H1 (cell line): ENCODE measurements around the gene CPPED1. TPM values are rescaled to one million over a fixed set of nuclear protein-coding genes. Genes with fewer than 3 reads are reported as not detected.

ENCODE experiments used
- CTCF ChIA-PET: fragments of 300-600 bp; sonication (Branson Sonifier 250); formaldehyde crosslinking; loops from one replicate; lab custom pipeline; 2021; ENCODE audit not compliant: partially characterized antibody; lab: Charles Lee
- POLR2A ChIA-PET: fragments of 300-600 bp; sonication (Branson Sonifier 250); formaldehyde crosslinking; loops from one replicate; lab custom pipeline; 2021; ENCODE audit warnings: inconsistent platforms; ENCODE audit not compliant: partially characterized antibody; lab: Charles Lee
- DNase-seq, 2 experiments: peaks; one replicate each; pipeline versions ENCODE4 v3.0.0 to v3.0.0-alpha.2; 2010 to 2022; ENCODE audit warnings: low spot score in 2 of 2, low read depth in 1 of 2, mixed read lengths in 1 of 2
- FAIRE-seq: peaks from 2 replicates; lab custom pipeline; 2011; peaks lifted over from hg19 to GRCh38; lab: Jason Lieb, UNC
- H2AFZ ChIP-seq: 2 replicates; pipeline ENCODE4 v1.8.1; 2012; ENCODE audit warnings: low read length, inconsistent platforms
- H2AK5ac ChIP-seq: 2 replicates; pipeline ENCODE4 v1.6.1; 2013; ENCODE audit warnings: low read depth, low read length
- H2BK120ac ChIP-seq: replicated peaks from 2 replicates; pipeline ENCODE3; 2013; ENCODE audit warnings: low read depth, low read length, inconsistent platforms
- H2BK12ac ChIP-seq: 2 replicates; pipeline ENCODE4 v1.6.1; 2013; ENCODE audit warnings: low read depth, low read length
- H2BK15ac ChIP-seq: 2 replicates; pipeline ENCODE4 v1.6.1; 2013; ENCODE audit warnings: low read length
- H2BK20ac ChIP-seq: 2 replicates; pipeline ENCODE4 v1.6.1; 2013; ENCODE audit warnings: low read length
- H2BK5ac ChIP-seq: 2 replicates; pipeline ENCODE4 v1.6.1; 2013; ENCODE audit warnings: low read depth, low read length
- H3K14ac ChIP-seq: 2 replicates; pipeline ENCODE4 v1.6.1; 2013; ENCODE audit warnings: inconsistent platforms; ENCODE audit not compliant: insufficient read length
- H3K18ac ChIP-seq: 2 replicates; pipeline ENCODE4 v1.6.1; 2013; ENCODE audit warnings: low read length; ENCODE audit errors: extremely low read depth
- H3K23ac ChIP-seq: 2 replicates; pipeline ENCODE4 v1.6.1; 2013; ENCODE audit warnings: inconsistent platforms; ENCODE audit not compliant: insufficient read length
- H3K23me2 ChIP-seq: 2 replicates; pipeline ENCODE4 v1.6.1; 2013; ENCODE audit warnings: low read depth, low read length
- H3K27ac ChIP-seq: 2 replicates; pipeline ENCODE4 v1.6.1; 2011; ENCODE audit warnings: low read depth, low read length, inconsistent platforms
- H3K27me3 ChIP-seq, 4 experiments: replicated peaks in 1 of 4; 1 replicate in 1 of 4; 2 replicates in 3 of 4; pipeline versions ENCODE4 v1.6.1 to v1.8.1; 2011 to 2013; ENCODE audit warnings: low read length in 3 of 4, mild to moderate bottlenecking in 3 of 4, inconsistent platforms in 2 of 4, mixed read lengths in 2 of 4, moderate library complexity in 1 of 4; ENCODE audit not compliant: control insufficient read depth in 3 of 4, insufficient read depth in 3 of 4; ENCODE audit errors: extremely low read depth in 1 of 4
- H3K36me3 ChIP-seq, 4 experiments: 2 replicates each; pipeline versions ENCODE4 v1.6.1 to v1.8.1; 2011 to 2013; ENCODE audit warnings: mild to moderate bottlenecking in 4 of 4, low read length in 3 of 4, moderate library complexity in 2 of 4, control low read depth in 1 of 4, inconsistent platforms in 1 of 4; ENCODE audit not compliant: insufficient read depth in 4 of 4, control insufficient read depth in 2 of 4
- H3K4ac ChIP-seq: replicated peaks from 2 replicates; pipeline ENCODE3; 2013; ENCODE audit warnings: low read length, low read depth, mixed read lengths, inconsistent platforms; ENCODE audit not compliant: insufficient read length
- H3K4me1 ChIP-seq, 4 experiments: replicated peaks in 1 of 4; 1 replicate in 1 of 4; 2 replicates in 3 of 4; pipeline versions ENCODE4 v1.6.1 to v1.8.1; 2011 to 2013; ENCODE audit warnings: low read length in 3 of 4, inconsistent platforms in 2 of 4, mixed read lengths in 1 of 4; ENCODE audit not compliant: insufficient read depth in 4 of 4, control insufficient read depth in 3 of 4
- H3K4me2 ChIP-seq, 2 experiments: 2 replicates each; pipeline versions ENCODE4 v1.6.1 to v1.8.1; 2011 to 2013; ENCODE audit warnings: low read depth in 2 of 2, low read length in 2 of 2, control low read depth in 1 of 2, inconsistent platforms in 1 of 2, mild to moderate bottlenecking in 1 of 2; ENCODE audit not compliant: insufficient read depth in 1 of 2
- H3K4me3 ChIP-seq, 4 experiments: fragments of 200-600, 300-600 bp in 1 of 4; sonication (generic), shearing (Covaris generic), sonication (Bioruptor Twin) in 1 of 4; 2 replicates each; pipeline versions ENCODE4 v1.5.1 to v1.8.1; 2011 to 2016; ENCODE audit warnings: low read length in 4 of 4, low read depth in 3 of 4, control low read depth in 2 of 4, inconsistent platforms in 2 of 4, mild to moderate bottlenecking in 2 of 4, mixed read lengths in 1 of 4, moderate library complexity in 1 of 4; ENCODE audit not compliant: insufficient read depth in 2 of 4; ENCODE audit errors: extremely low read depth in 1 of 4
- H3K56ac ChIP-seq: replicated peaks from 2 replicates; pipeline ENCODE3; 2013; ENCODE audit warnings: low read depth, mild to moderate bottlenecking, mixed read lengths, low read length, inconsistent platforms; ENCODE audit not compliant: insufficient read length
- H3K79me1 ChIP-seq: 2 replicates; pipeline ENCODE4 v1.6.1; 2013; ENCODE audit warnings: low read depth, low read length, control low read depth
- H3K79me2 ChIP-seq, 2 experiments: 2 replicates each; pipeline versions ENCODE4 v1.6.1 to v1.8.1; 2012 to 2013; ENCODE audit warnings: low read length in 2 of 2, mild to moderate bottlenecking in 2 of 2, inconsistent platforms in 1 of 2; ENCODE audit not compliant: insufficient read depth in 2 of 2, control insufficient read depth in 1 of 2
- H3K9ac ChIP-seq, 4 experiments: replicated peaks in 1 of 4; 1 replicate in 1 of 4; 2 replicates in 3 of 4; pipeline versions ENCODE4 v1.6.1 to v1.8.1; 2011 to 2013; ENCODE audit warnings: low read depth in 3 of 4, low read length in 3 of 4, control low read depth in 2 of 4, mild to moderate bottlenecking in 2 of 4, moderate library complexity in 2 of 4, inconsistent platforms in 1 of 4; ENCODE audit errors: extremely low read depth in 1 of 4
- H3K9me3 ChIP-seq, 2 experiments: 2 replicates each; pipeline versions ENCODE4 v1.6.1 to v1.8.1; 2012 to 2013; ENCODE audit warnings: mild to moderate bottlenecking in 2 of 2, moderate library complexity in 2 of 2, control low read depth in 1 of 2, inconsistent platforms in 1 of 2, low read depth in 1 of 2, low read length in 1 of 2, mixed read lengths in 1 of 2; ENCODE audit not compliant: insufficient read depth in 2 of 2
- H4K20me1 ChIP-seq, 2 experiments: replicated peaks in 1 of 2; 2 replicates each; pipeline versions ENCODE3 to v1.8.1; 2011 to 2013; ENCODE audit warnings: inconsistent platforms in 2 of 2, low read length in 2 of 2, mild to moderate bottlenecking in 1 of 2; ENCODE audit not compliant: insufficient read depth in 2 of 2, control insufficient read depth in 1 of 2
- H4K5ac ChIP-seq: 2 replicates; pipeline ENCODE4 v1.6.1; 2013; ENCODE audit warnings: low read length, low read depth, mixed read lengths, inconsistent platforms; ENCODE audit not compliant: insufficient read length
- H4K8ac ChIP-seq: 2 replicates; pipeline ENCODE4 v1.8.0; 2013; ENCODE audit warnings: mild to moderate bottlenecking, moderate library complexity, low read length, inconsistent platforms; ENCODE audit not compliant: insufficient read depth; ENCODE audit errors: extremely low read depth
- H4K91ac ChIP-seq: replicated peaks from 2 replicates; pipeline ENCODE3; 2013; ENCODE audit warnings: low read length, mixed read lengths, inconsistent platforms; ENCODE audit not compliant: insufficient read length
- SAP30 ChIP-seq: fragments of 300-600 bp; sonication (generic); IDR thresholded peaks from 2 replicates; pipeline ENCODE4 v1.7.1; 2012; ENCODE audit warnings: low read length, moderate library complexity, mild to moderate bottlenecking, inconsistent platforms; ENCODE audit not compliant: insufficient read depth, insufficient replicate concordance
- WGBS, 2 experiments: shearing (Covaris generic) in 1 of 2; methylation state at CpG; one replicate each; pipeline versions ENCODE4 v1.1.6 to v1.1.7; 2013 to 2015; ENCODE audit warnings: low lambda C conversion rate in 2 of 2, mixed read lengths in 2 of 2, inconsistent platforms in 1 of 2, low coverage in 1 of 2, missing lambda C conversion rate in 1 of 2; ENCODE audit not compliant: insufficient replicate concordance in 2 of 2, insufficient coverage in 1 of 2, insufficient read length in 1 of 2; ENCODE audit errors: extremely low coverage in 1 of 2, missing lambda C conversion rate in 1 of 2; 5-methylcytosine and 5-hydroxymethylcytosine counted together
- polyA plus RNA-seq, 7 experiments: library from polyadenylated mRNA; depleted of rRNA in 3 of 7; stranded (reverse) in 5 of 7; unstranded in 2 of 7; fragments of >200 nt in 5 of 7; fragments of 200-250 nt in 2 of 7; gene quantifications; 1 replicate in 5 of 7; 2 replicates in 1 of 7; 4 replicates in 1 of 7; pipeline versions ENCODE4 v1.2.1 to v1.2.3, GENCODE V29; 2011 to 2013; ENCODE audit warnings: missing spikeins in 2 of 7, mixed read lengths in 2 of 7
- total RNA-seq: library from RNA; stranded (reverse); fragmentation: NEBNext Ultra II Directional; extraction: Animal tissue kit (Norgen Biotek cat#: 25700); gene quantifications from 2 replicates; pipeline ENCODE4 v1.2.1, GENCODE V29; 2021

CPPED1 gene
- total and polyA plus RNA-seq, 2 of the 8 experiments (the other 6 are each of a cell fraction or from before 2014, with no cell fraction given), result 3.5 to 11.2 TPM

DNA sequence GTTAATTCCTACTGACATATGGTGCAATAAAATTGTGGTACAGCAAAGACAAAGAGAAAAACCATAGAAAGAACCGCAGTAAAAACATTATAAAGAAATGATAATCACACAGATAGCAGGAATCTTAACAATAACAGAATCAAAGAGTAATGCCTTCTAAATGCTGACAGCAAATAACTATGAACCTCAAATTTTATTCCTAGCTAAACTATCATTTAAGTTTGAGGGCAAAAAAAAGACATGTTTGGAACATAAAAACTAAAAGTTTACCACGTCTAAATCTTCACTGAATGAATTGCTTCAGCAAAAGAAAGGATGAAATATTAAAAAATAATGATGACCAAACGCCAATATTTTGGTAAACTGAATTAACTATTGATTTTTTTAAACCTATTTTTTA, 135.8 kb downstream of the CPPED1 start:
- 59% methylated on average over 3 of the region's 3 CpGs; no CpG with 5 or more reads in 1 of the 2 experiments for WGBS, 2 experiments
- Histone ChIP-seq H3K4me2 (no peak overlapping the region), H2BK5ac (no peak overlapping the region), H3K36me3 (no peaks in the 10 kb centered on the region), H2AFZ (no peak overlapping the region), H3K4me1 (no peaks in the 10 kb centered on the region), H2BK15ac (no peak overlapping the region), H4K8ac (no peak overlapping the region), H2BK120ac (no peak overlapping the region), H3K27me3 (no peaks in the 10 kb centered on the region), H3K56ac (no peak overlapping the region), H4K20me1 (no peaks in the 10 kb centered on the region), H3K4ac (no peak overlapping the region), H3K23ac (no peak overlapping the region), H3K23me2 (no peaks in the 10 kb centered on the region), H3K18ac (no peak overlapping the region), H3K14ac (no peak overlapping the region), H3K79me2 (no peaks in the 10 kb centered on the region), H2BK12ac (no peak overlapping the region), H2AK5ac (no peak overlapping the region), H3K27ac (no peak overlapping the region), H2BK20ac (no peak overlapping the region), H3K79me1 (no peaks in the 10 kb centered on the region), H3K4me3 (no peak overlapping the region), H3K9me3 (peaks cover 0 to 6% of the 10 kb centered on the region in 2 experiments; a peak in 1 of 4 replicates), H3K9ac (no peak overlapping the region), H4K91ac (no peak overlapping the region), H4K5ac (no peak overlapping the region)
- FAIRE-seq (no peak), DNase-seq (no peak)
- ChIA-PET CTCF (no interaction called here), POLR2A (no interaction called here)
- TF ChIP-seq SAP30, result no peak
